Gastroesophageal sphincter (tissue), 4 donors: ENCODE measurements around the gene ANKRD55. TPM values are rescaled to one million over a fixed set of nuclear protein-coding genes. Genes with fewer than 3 reads are reported as not detected.

ENCODE experiments used
- ATAC-seq: fragments of 150-250 bp; one replicate; pipeline ENCODE4 v1.9.1; 2016; ENCODE audit warnings: mild to moderate bottlenecking, moderate library complexity
- H3K27ac ChIP-seq, 4 donors: fragments of 200-600 bp; sonication (generic) in 3 of 4; 1 replicate in 3 of 4; 2 replicates in 1 of 4; pipeline ENCODE4 v1.5.1; 2016 to 2019
- H3K27me3 ChIP-seq: fragments of 200-600 bp; sonication (generic); one replicate; pipeline ENCODE4 v1.5.1; 2019
- H3K36me3 ChIP-seq, 2 donors: fragments of 200-600 bp; sonication (generic); one replicate each; pipeline ENCODE4 v1.5.1; 2019; ENCODE audit warnings: control low read depth in 1 of 2
- H3K4me1 ChIP-seq, 3 donors: fragments of 200-600 bp; sonication (generic); 1 replicate in 2 of 3; 2 replicates in 1 of 3; pipeline ENCODE4 v1.5.1; 2016 to 2019; ENCODE audit warnings: control low read depth in 2 of 3
- H3K4me3 ChIP-seq, 2 donors: fragments of 200-600 bp; sonication (generic); one replicate each; pipeline ENCODE4 v1.5.1; 2019; ENCODE audit warnings: mild to moderate bottlenecking in 1 of 2, moderate library complexity in 1 of 2
- H3K9me3 ChIP-seq, 3 donors: fragments of 200-600 bp; sonication (generic); one replicate each; pipeline ENCODE4 v1.5.1; 2017 to 2019; ENCODE audit warnings: control low read depth in 2 of 3
- EP300 ChIP-seq: sonication (generic); formaldehyde crosslinking; IDR thresholded peaks from one replicate; pipeline ENCODE4 v1.6.1; 2017; ENCODE audit warnings: antibody characterized with exemption, mild to moderate bottlenecking
- POLR2A ChIP-seq, 2 donors: fragments of 450-650 bp; IDR thresholded peaks; one replicate each; pipeline ENCODE4 v1.6.1; 2017; ENCODE audit warnings: antibody characterized with exemption in 2 of 2, mild to moderate bottlenecking in 2 of 2, moderate library complexity in 1 of 2
- POLR2AphosphoS5 ChIP-seq: sonication (generic); formaldehyde crosslinking; IDR thresholded peaks from one replicate; pipeline ENCODE4 v1.6.1; 2017; ENCODE audit warnings: antibody characterized with exemption
- WGBS, 2 donors: methylation state at CpG; one replicate each; pipeline ENCODE4 v1.1.5; 2018; ENCODE audit warnings: low coverage in 1 of 2; 5-methylcytosine and 5-hydroxymethylcytosine counted together
- total RNA-seq, 4 donors: library from RNA; depleted of rRNA; stranded (reverse); fragments of >200 nt; gene quantifications; one replicate each; pipeline ENCODE4 v1.1.0, GENCODE V29; 2016
- TF ChIP-seq, protein P1 (sequence below), 4 experiments: fragments of 200-600 bp in 2 of 4; fragments of 450-650 bp in 2 of 4; sonication (generic) in 1 of 4; IDR thresholded peaks; one replicate each; pipeline ENCODE4 v1.5.1; 2017 to 2019; ENCODE audit warnings: antibody characterized with exemption in 4 of 4, mild to moderate bottlenecking in 2 of 4, moderate library complexity in 2 of 4

ANKRD55 gene
- total RNA-seq: under 1 TPM in 1 of 4 donors, not detected in 3; 0.27 TPM

DNA sequence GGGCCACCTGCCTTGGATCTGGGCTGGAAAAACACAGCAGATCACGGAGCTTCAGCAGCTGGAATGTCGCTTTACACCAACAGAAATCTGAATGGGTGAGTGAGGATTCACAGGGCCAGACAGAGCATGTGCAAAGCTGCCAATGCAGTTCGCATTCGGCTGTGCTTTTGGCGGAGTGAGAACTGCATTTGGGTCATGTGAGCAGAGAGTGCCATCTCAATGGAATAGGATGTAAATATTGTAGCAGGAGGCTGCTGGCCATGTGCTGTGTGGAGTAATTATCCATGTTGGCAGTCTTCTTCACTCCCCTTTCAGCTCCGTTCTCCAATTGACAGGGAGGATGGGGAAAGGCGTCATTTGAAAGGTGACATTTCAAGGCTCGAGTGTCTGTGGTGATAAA is at the start of gene ANKRD55:
Gene ANKRD55 (minus strand): TSS at position 101 of the 400 bp plus-strand sequence. CDS start 417 bp downstream, outside the sequence.
- Histone ChIP-seq H3K36me3 (no peaks in the 10 kb centered on the region), H3K27ac (no peak within 1 kb of the TSS), H3K9me3 (peaks cover 0 to under 1% (median 0%) of the 10 kb centered on the region in 3 donors), H3K4me1 (no peaks in the 10 kb centered on the region), H3K4me3 (no peak within 1 kb of the TSS), H3K27me3 (peaks cover 23% of the 10 kb centered on the region)
- no peak for ATAC-seq
- TF ChIP-seq, protein P1, sequence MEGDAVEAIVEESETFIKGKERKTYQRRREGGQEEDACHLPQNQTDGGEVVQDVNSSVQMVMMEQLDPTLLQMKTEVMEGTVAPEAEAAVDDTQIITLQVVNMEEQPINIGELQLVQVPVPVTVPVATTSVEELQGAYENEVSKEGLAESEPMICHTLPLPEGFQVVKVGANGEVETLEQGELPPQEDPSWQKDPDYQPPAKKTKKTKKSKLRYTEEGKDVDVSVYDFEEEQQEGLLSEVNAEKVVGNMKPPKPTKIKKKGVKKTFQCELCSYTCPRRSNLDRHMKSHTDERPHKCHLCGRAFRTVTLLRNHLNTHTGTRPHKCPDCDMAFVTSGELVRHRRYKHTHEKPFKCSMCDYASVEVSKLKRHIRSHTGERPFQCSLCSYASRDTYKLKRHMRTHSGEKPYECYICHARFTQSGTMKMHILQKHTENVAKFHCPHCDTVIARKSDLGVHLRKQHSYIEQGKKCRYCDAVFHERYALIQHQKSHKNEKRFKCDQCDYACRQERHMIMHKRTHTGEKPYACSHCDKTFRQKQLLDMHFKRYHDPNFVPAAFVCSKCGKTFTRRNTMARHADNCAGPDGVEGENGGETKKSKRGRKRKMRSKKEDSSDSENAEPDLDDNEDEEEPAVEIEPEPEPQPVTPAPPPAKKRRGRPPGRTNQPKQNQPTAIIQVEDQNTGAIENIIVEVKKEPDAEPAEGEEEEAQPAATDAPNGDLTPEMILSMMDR (IDR thresholded peaks at IDR 0.05): no peak
- TF ChIP-seq POLR2A (IDR thresholded peaks at IDR 0.05) (no peak), EP300 (no peak), POLR2AphosphoS5 (no peak)
- 42 to 74% methylated on average over 7 to 8 of the region's 8 CpGs for WGBS, 2 donors

DNA sequence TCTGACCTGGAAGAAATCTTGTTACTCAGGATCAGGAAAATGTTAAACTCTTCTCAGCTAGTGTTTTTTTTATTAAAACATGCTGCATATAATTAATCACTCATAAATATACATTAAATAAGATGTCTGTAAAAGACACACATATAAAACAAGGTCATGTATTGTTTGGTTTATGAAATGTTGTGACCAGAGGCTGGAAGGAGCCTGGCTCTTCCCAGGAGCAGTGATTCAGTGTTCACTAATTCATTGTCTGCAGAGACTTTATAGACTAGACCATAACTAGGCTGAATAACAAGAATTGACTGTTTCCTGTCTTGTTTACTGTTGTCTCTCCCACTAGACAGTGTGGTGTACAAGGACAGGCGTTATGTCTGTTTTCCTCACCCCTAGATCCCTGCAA is 49.1 kb upstream of the ANKRD55 start:
- Histone ChIP-seq H3K4me3 (no peak overlapping the region), H3K4me1 (peaks cover 0 to 29% (median 9%) of the 10 kb centered on the region in 3 donors), H3K27me3 (no peaks in the 10 kb centered on the region), H3K27ac (no peak overlapping the region), H3K36me3 (no peaks in the 10 kb centered on the region), H3K9me3 (no peaks in the 10 kb centered on the region)
- WGBS, 2 donors: 100% methylated on average over 1 of the region's 1 CpG; no CpG with 5 or more reads in 1 of the 2 donors
- no peak for ATAC-seq
- no peak for TF ChIP-seq POLR2AphosphoS5
- no peak for TF ChIP-seq EP300
- TF ChIP-seq, protein P1 (IDR thresholded peaks at IDR 0.05): no peak
- TF ChIP-seq POLR2A (IDR thresholded peaks at IDR 0.05): no peak

GRCh38 chr5:56281489-56282165 is 48.5 kb upstream of the ANKRD55 start:
- Histone ChIP-seq H3K4me3 (no peak overlapping the region), H3K4me1 (peaks cover 0 to 29% (median 9%) of the 10 kb centered on the region in 3 donors), H3K36me3 (no peaks in the 10 kb centered on the region), H3K27ac (no peak overlapping the region), H3K27me3 (no peaks in the 10 kb centered on the region), H3K9me3 (no peaks in the 10 kb centered on the region)
- TF ChIP-seq POLR2AphosphoS5 (no peak), POLR2A (IDR thresholded peaks at IDR 0.05) (no peak)
- TF ChIP-seq, protein P1 (IDR thresholded peaks at IDR 0.05): no peak
- ATAC-seq: no peak
- 69 to 81% methylated on average over 5 of the region's 5 CpGs for WGBS, 2 donors

- no peaks in the 10 kb centered on the region for H3K36me3 ChIP-seq
- peaks cover 0 to 29% (median 9%) of the 10 kb centered on the region in 3 donors for H3K4me1 ChIP-seq
- no peak overlapping the region for H3K4me3 ChIP-seq
- 14 to 19% methylated on average over 2 of the region's 2 CpGs for WGBS, 2 donors
- H3K27me3 ChIP-seq: no peaks in the 10 kb centered on the region
- H3K27ac ChIP-seq: peak overlapping the region in 1 of 4 donors; percentile 28
- ATAC-seq: no peak
- no peaks in the 10 kb centered on the region for H3K9me3 ChIP-seq
- TF ChIP-seq EP300 (no peak), POLR2A (IDR thresholded peaks at IDR 0.05) (no peak), POLR2AphosphoS5 (no peak)
- TF ChIP-seq, protein P1 (IDR thresholded peaks at IDR 0.05): no peak
Measured at GRCh38 chr5:56279979-56280378, 46.8 kb upstream of the ANKRD55 start.

DNA sequence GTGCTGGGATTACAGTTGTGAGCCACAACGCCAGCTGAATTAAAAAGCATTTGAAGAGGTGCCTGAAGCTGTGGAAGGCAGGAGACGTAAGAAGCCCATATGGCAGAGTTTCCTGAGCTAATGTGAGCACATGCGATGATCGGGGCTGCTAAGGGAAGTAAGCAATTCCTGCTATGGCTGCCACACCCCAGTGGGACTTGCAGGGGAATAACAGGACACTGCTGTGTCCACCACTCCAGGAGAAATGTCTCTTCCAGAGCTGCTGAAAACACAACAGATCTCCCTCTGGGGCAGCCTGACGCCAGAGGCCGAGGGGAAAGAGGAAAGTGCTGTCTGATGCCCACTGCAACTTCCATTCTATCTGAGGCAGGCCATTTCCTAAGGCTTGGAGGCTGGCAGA is 46.2 kb upstream of the ANKRD55 start:
- H3K4me1 ChIP-seq: peaks cover 0 to 29% (median 9%) of the 10 kb centered on the region in 3 donors
- H3K4me3 ChIP-seq: no peak overlapping the region
- ATAC-seq: no peak
- no peaks in the 10 kb centered on the region for H3K9me3 ChIP-seq
- H3K36me3 ChIP-seq: no peaks in the 10 kb centered on the region
- TF ChIP-seq EP300: no peak
- TF ChIP-seq POLR2AphosphoS5: no peak
- TF ChIP-seq POLR2A (IDR thresholded peaks at IDR 0.05): no peak
- TF ChIP-seq, protein P1 (IDR thresholded peaks at IDR 0.05): no peak
- H3K27ac ChIP-seq: peak overlapping the region in 2 of 4 donors; percentile 28 to 37
- no peaks in the 10 kb centered on the region for H3K27me3 ChIP-seq
- 69 to 87% methylated on average over 2 to 3 of the region's 6 CpGs for WGBS, 2 donors
